Mesodermal cell (in vitro differentiated cells): ENCODE results near the gene GPN3.
"Not testable (repeated sequence)": the region's sequence is repeated elsewhere in the genome, so short reads cannot be mapped to it uniquely, and the experiment has no call there.

ENCODE experiments used
- H3K27ac ChIP-seq: 2 replicates; pipeline ENCODE4 v1.7.0; 2013; ENCODE audit warnings: mild to moderate bottlenecking, low read depth, low read length, moderate library complexity; ENCODE audit not compliant: severe bottlenecking
- H3K36me3 ChIP-seq: 2 replicates; pipeline ENCODE4 v1.7.1; 2013; ENCODE audit warnings: mild to moderate bottlenecking, low read length, moderate library complexity; ENCODE audit not compliant: control insufficient read depth, insufficient read depth
- H3K4me1 ChIP-seq: one replicate; pipeline ENCODE4 v1.7.1; 2013; ENCODE audit warnings: mild to moderate bottlenecking, low read length; ENCODE audit not compliant: insufficient read depth, control insufficient read depth, poor library complexity, severe bottlenecking
- H3K4me3 ChIP-seq: 2 replicates; pipeline ENCODE4 v1.7.0; 2013; ENCODE audit warnings: low read length, control low read depth, mild to moderate bottlenecking; ENCODE audit not compliant: insufficient read depth, poor library complexity, severe bottlenecking; ENCODE audit errors: extremely low read depth
- H3K9me3 ChIP-seq: 2 replicates; pipeline ENCODE4 v1.7.1; 2013; ENCODE audit warnings: mild to moderate bottlenecking, low read length, moderate library complexity; ENCODE audit not compliant: control insufficient read depth
- WGBS, 2 experiments: methylation state at CpG; one replicate each; pipeline ENCODE4 v1.1.5; 2013; ENCODE audit warnings: missing lambda C conversion rate in 2 of 2; ENCODE audit not compliant: insufficient coverage in 2 of 2; 5-methylcytosine and 5-hydroxymethylcytosine counted together

Gene GPN3

GRCh38 chr12:110498984-110499706 is 31.1 kb upstream of the GPN3 start:
- peaks cover 7% of the 10 kb centered on the region for H3K9me3 ChIP-seq
- H3K27ac ChIP-seq = no peak overlapping the region
- H3K36me3 ChIP-seq = peaks cover 34% of the 10 kb centered on the region
- H3K4me3 ChIP-seq = no peak overlapping the region
- no CpG with 5 or more reads among the region's 4 CpGs for whole genome bisulfite sequencing, 2 experiments
- H3K4me1 ChIP-seq = peaks cover 11% of the 10 kb centered on the region

- Histone ChIP-seq H3K4me1 (no peaks in the 10 kb centered on the region), H3K36me3 (peaks cover 34% of the 10 kb centered on the region), H3K27ac (no peak overlapping the region), H3K4me3 (no peak overlapping the region), H3K9me3 (no peaks in the 10 kb centered on the region)
- 100% methylated on average over 1 to 2 of the region's 7 CpGs for WGBS, 2 experiments
Observed at GRCh38 chr12:110475426-110475825, 7.4 kb upstream of the GPN3 start.

- H3K4me1 ChIP-seq = peaks cover 7% of the 10 kb centered on the region
- 0% methylated on average over 11 to 12 of the region's 15 CpGs for WGBS, 2 experiments
- H3K36me3 ChIP-seq = peaks cover 20% of the 10 kb centered on the region
- H3K4me3 ChIP-seq = peak overlapping the region; percentile 85
- peak overlapping the region; percentile 98 for H3K27ac ChIP-seq
- no peaks in the 10 kb centered on the region for H3K9me3 ChIP-seq
Observed at GRCh38 chr12:110467847-110468213, 227 bp downstream of the GPN3 start.

- no peak overlapping the region for H3K27ac ChIP-seq
- H3K36me3 ChIP-seq = peaks cover 26% of the 10 kb centered on the region
- H3K4me1 ChIP-seq = peaks cover 7% of the 10 kb centered on the region
- no peaks in the 10 kb centered on the region for H3K9me3 ChIP-seq
- H3K4me3 ChIP-seq = peak overlapping the region; percentile 85
- 85 to 89% methylated on average over 5 of the region's 5 CpGs for WGBS, 2 experiments
Observed at GRCh38 chr12:110466791-110467190, 1.3 kb downstream of the GPN3 start.

GRCh38 chr12:110465765-110466164 is 2.3 kb downstream of the GPN3 start:
- WGBS, 2 experiments = 94 to 96% methylated on average over 11 of the region's 11 CpGs
- H3K4me1 ChIP-seq, H3K4me3 ChIP-seq, H3K27ac ChIP-seq, H3K9me3 ChIP-seq: not testable (repeated sequence)
- peaks cover 32% of the 10 kb centered on the region for H3K36me3 ChIP-seq

GRCh38 chr12:110465024-110465423 is 3.0 kb downstream of the GPN3 start:
- H3K9me3 ChIP-seq = no peaks in the 10 kb centered on the region
- H3K4me3 ChIP-seq = no peak overlapping the region
- peaks cover 6% of the 10 kb centered on the region for H3K4me1 ChIP-seq
- 94% methylated on average over 2 of the region's 2 CpGs; no CpG with 5 or more reads in 1 of the 2 experiments for WGBS, 2 experiments
- peaks cover 38% of the 10 kb centered on the region for H3K36me3 ChIP-seq
- H3K27ac ChIP-seq = no peak overlapping the region

DNA sequence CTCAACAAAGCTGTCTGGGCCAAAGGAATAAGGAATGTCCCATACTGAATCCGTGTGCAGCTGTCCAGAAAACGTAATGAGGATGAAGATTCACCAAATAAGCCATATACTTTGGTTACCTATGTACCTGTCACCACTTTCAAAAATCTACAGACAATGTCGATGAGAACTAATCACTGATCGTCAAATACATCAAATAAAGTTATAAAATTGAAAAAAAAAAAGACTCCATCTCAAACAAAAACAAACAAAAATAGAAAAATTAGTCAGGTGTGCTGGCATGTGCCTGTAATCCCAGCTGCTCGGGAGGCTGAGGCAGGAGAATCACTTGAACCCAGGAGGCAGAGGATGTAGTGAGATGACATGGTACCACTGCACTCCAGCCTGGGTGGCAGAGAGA is 6.9 kb downstream of the GPN3 start:
- H3K36me3 ChIP-seq = peaks cover 70% of the 10 kb centered on the region
- 94% methylated on average over 2 to 3 of the region's 5 CpGs for WGBS, 2 experiments
- not testable (repeated sequence) for H3K4me1 ChIP-seq, H3K9me3 ChIP-seq, H3K4me3 ChIP-seq, H3K27ac ChIP-seq

DNA sequence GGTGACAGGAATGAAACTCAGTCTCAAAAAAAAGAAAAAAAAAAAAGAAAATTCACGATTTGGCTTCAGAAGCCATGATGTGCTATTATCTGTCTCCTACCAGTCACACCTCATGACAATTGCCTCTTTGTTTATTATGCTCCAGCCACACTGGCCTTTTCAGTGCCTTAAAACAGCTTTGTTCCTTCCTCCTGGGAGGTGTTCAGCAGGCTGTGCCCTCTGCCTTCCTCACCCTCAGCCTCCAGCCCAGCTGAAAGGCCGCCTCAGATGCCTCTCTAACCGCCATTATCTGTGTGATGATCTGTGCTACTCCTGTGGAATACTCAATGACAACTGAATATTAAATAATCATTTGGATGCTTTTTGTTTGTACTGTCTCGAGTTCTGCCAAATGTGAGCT is 9.3 kb downstream of the GPN3 start:
- Histone ChIP-seq H3K9me3 (no peaks in the 10 kb centered on the region), H3K27ac (no peak overlapping the region), H3K36me3 (peaks cover 79% of the 10 kb centered on the region), H3K4me1 (no peaks in the 10 kb centered on the region), H3K4me3 (no peak overlapping the region)
- 100% methylated on average over 1 of the region's 4 CpGs; no CpG with 5 or more reads in 1 of the 2 experiments for WGBS, 2 experiments

- Histone ChIP-seq H3K36me3 (peaks cover 65% of the 10 kb centered on the region), H3K9me3 (no peaks in the 10 kb centered on the region), H3K4me1 (no peaks in the 10 kb centered on the region), H3K27ac (no peak overlapping the region), H3K4me3 (no peak overlapping the region)
- WGBS, 2 experiments = 95 to 100% methylated on average over 3 of the region's 4 CpGs
Observed at GRCh38 chr12:110453569-110454296, 14.3 kb downstream of the GPN3 start.

DNA sequence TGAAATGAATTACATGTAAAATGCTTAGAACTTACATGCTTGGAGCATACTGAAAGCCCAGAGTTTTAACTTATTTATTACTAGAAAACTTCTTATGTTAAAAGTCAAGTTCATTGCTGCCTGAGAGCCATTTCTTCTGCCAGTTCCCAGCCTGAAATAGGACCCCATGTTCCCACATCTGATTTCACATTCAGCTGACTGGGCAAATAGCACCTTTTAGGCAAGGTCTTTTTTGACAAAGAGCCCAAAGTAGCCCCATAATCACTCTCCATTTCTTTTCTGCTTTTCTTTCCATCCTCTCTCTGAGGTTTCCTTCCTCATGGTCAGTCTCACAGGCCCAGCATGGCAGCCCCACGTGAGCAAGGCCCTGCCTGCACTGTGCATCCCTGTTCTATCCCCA is 16.8 kb downstream of the GPN3 start:
- no peak overlapping the region for H3K27ac ChIP-seq
- WGBS, 2 experiments = 100% methylated on average over 1 of the region's 1 CpG

More for the DNA sequence above, 16.8 kb downstream of the GPN3 start:
- H3K9me3 ChIP-seq = no peaks in the 10 kb centered on the region
- peaks cover 68% of the 10 kb centered on the region for H3K36me3 ChIP-seq
- no peak overlapping the region for H3K4me3 ChIP-seq
- H3K4me1 ChIP-seq = no peaks in the 10 kb centered on the region
